Psoas muscle (tissue), 8 donors: ENCODE data around the gene NFKBIE. TPM values are rescaled to one million over a fixed set of nuclear protein-coding genes. Genes with fewer than 3 reads are reported as not detected.

Source experiments
- ATAC-seq, 4 donors: fragments of 200-7000 bp; cut with Tn5 transposase; one replicate each; pipeline ENCODE4 v1.9.1; 2020; ENCODE audit warnings: moderate library complexity in 3 of 4, mild to moderate bottlenecking in 2 of 4
- DNase-seq, 2 donors: peaks; one replicate each; pipeline ENCODE4 v3.0.0-alpha.2; 2020
- H3K27ac ChIP-seq: fragments of 200-600 bp; one replicate; pipeline ENCODE4 v1.8.0; 2022
- H3K27me3 ChIP-seq, 3 donors: fragments of 200-600 bp in 1 of 3; one replicate each; pipeline versions ENCODE4 v1.6.1 to v1.8.0; 2013 to 2022; ENCODE audit warnings: low read length in 2 of 3, mild to moderate bottlenecking in 2 of 3, moderate library complexity in 1 of 3; ENCODE audit not compliant: insufficient read depth in 3 of 3
- H3K36me3 ChIP-seq, 2 donors: fragments of 200-600 bp in 1 of 2; one replicate each; pipeline versions ENCODE4 v1.6.1 to v1.8.0; 2013 to 2022; ENCODE audit warnings: low read depth in 1 of 2, mild to moderate bottlenecking in 1 of 2, moderate library complexity in 1 of 2; ENCODE audit not compliant: insufficient read depth in 1 of 2
- H3K4me1 ChIP-seq: fragments of 200-600 bp; one replicate; pipeline ENCODE4 v1.8.0; 2022
- H3K4me3 ChIP-seq: fragments of 200-600 bp; one replicate; pipeline ENCODE4 v1.8.0; 2022; ENCODE audit warnings: mild to moderate bottlenecking
- H3K9me3 ChIP-seq: fragments of 200-600 bp; one replicate; pipeline ENCODE4 v1.8.0; 2022
- CTCF ChIP-seq: fragments of 200-600 bp; IDR thresholded peaks from one replicate; pipeline ENCODE4 v1.8.0; 2022; ENCODE audit warnings: antibody characterized with exemption
- WGBS, 3 donors: extraction: QIAGEN DNeasy Blood & Tissue Kit; methylation state at CpG; one replicate each; pipeline versions ENCODE4 v1.1.6 to v1.1.7; 2013; 5-methylcytosine and 5-hydroxymethylcytosine counted together
- intact Hi-C, 2 donors: fragments of 100-400 bp; cut with DNase I; formaldehyde crosslinking; loops; one replicate each; pipeline versions ENCODE4 v1.11.0 to v1.14.2; 2022
- polyA plus RNA-seq, 3 donors: library from polyadenylated mRNA; stranded (reverse); fragments of 200-250 nt; gene quantifications; one replicate each; pipeline ENCODE4 v1.2.3, GENCODE V29; 2013
- total RNA-seq, 4 donors: library from RNA; stranded (reverse); fragmentation: NEBNext Ultra II Directional in 2 of 4; extraction: Animal tissue kit (Norgen Biotek cat#: 25700) in 2 of 4; gene quantifications; one replicate each; pipeline versions ENCODE4 v1.2.1 to v1.2.4, GENCODE V29; 2021 to 2023
- donor health status: healthy with polysubstance abuse.
- donor health status: DM: no; HTN: no; CAD: no; lungs with moderate emphysema.
- donor health status: Bipolar disorder and iron deficiency.
- donor health status: healthy.
- donor health status: DM: yes; HTN: yes; CAD: no.
- donor health status: DM: no; HTN: no; CAD: no.
- donor health status: DM: no; HTN: no; CAD: no.
- donor health status: DM: yes; HTN: yes; CAD: no.

NFKBIE gene
- total and polyA plus RNA-seq, 7 donors: 2.1 to 5.2 (median 3.3) TPM

- intact Hi-C loops: loop anchor here (5.0 kb wide), 2 partner anchors 41 to 71 kb away; no protein-coding TSS in a partner anchor
- WGBS, 3 donors: 72 to 84% (median 79%) methylated on average over 3 of the region's 3 CpGs
- ATAC-seq (no peak), DNase-seq (peak in 1 of 2 donors; percentile 13)
- Histone ChIP-seq H3K27ac (no peak overlapping the region), H3K36me3 (peaks cover 0 to 4% of the 10 kb centered on the region in 2 donors), H3K4me1 (peaks cover 15% of the 10 kb centered on the region), H3K9me3 (no peaks in the 10 kb centered on the region), H3K4me3 (no peak overlapping the region), H3K27me3 (peaks cover 0 to 14% (median 11%) of the 10 kb centered on the region in 3 donors)
- TF ChIP-seq CTCF: no peak
These were observed 996 bp upstream of the NFKBIE start for GRCh38 chr6:44266347-44266746.

- intact Hi-C loops: loop anchor here (5.0 kb wide), 2 partner anchors 42 to 72 kb away; no protein-coding TSS in a partner anchor
- DNase-seq (peak in 1 of 2 donors; percentile 36), ATAC-seq (no peak)
- TF ChIP-seq CTCF: no peak
- Histone ChIP-seq H3K27me3 (peaks cover 0 to 14% (median 8%) of the 10 kb centered on the region in 3 donors), H3K4me3 (peak overlapping the region; percentile 73), H3K36me3 (peaks cover 0 to 5% of the 10 kb centered on the region in 2 donors), H3K9me3 (no peaks in the 10 kb centered on the region), H3K27ac (peak overlapping the region; percentile 73), H3K4me1 (peaks cover 15% of the 10 kb centered on the region)
- WGBS, 3 donors: 68 to 70% (median 69%) methylated on average over 17 of the region's 17 CpGs
These were observed 427 bp upstream of the NFKBIE start for GRCh38 chr6:44265722-44266233.

- H3K4me1 ChIP-seq: peaks cover 15% of the 10 kb centered on the region
- DNase-seq (peak in 1 of 2 donors; percentile 72), ATAC-seq (no peak)
- 8 to 13% (median 8%) methylated on average over 13 of the region's 13 CpGs for WGBS, 3 donors
- TF ChIP-seq CTCF: no peak
- peaks cover 2 to 16% of the 10 kb centered on the region in 2 donors for H3K36me3 ChIP-seq
- H3K9me3 ChIP-seq: no peaks in the 10 kb centered on the region
- H3K27ac ChIP-seq: peak overlapping the region; percentile 73
- intact Hi-C loops: loop anchor here (5.0 kb wide), 2 partner anchors 43 to 73 kb away; no protein-coding TSS in a partner anchor
- peak overlapping the region; percentile 73 for H3K4me3 ChIP-seq
- H3K27me3 ChIP-seq: peaks cover 0 to 7% (median 4%) of the 10 kb centered on the region in 3 donors
These were observed 971 bp downstream of the NFKBIE start for GRCh38 chr6:44264154-44265006.

DNA sequence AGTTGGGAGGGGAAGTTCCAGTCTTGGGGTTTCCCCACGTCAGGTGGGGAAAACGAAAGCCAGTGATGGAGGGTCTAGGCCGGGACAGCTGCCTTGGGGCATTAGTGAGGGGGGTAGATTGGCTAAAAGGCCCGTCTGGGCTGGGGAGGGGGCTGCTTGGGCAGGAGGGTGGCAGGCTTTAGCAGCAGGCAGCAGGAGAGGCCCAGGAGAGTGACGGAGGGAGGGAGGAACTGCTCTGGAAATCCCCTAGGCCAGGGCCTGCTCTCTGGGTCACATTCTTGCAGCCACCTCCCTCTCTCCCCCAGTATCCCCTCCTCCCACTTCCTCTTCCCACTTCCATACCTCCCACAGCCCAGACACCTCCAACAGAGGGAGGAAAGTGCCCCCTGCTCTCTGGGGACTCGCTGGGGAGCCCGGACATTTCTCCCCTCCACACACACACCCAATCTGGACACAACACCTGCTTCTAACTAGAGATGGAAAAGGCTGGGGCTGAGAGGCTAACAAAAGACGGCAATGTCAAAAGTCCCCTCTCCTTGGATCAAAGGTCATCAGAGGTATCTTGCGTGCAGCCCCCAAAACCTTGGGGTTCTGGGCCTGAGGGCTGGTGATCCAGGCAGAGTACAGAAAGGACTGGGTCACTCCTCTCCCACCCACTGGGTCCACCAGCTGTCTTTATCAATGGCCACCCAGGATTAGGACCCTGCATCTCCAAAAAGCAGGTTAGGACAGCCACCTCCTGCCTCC, 1.8 kb downstream of the NFKBIE start:
- Histone ChIP-seq H3K36me3 (peaks cover 2 to 16% of the 10 kb centered on the region in 2 donors), H3K27ac (no peak overlapping the region), H3K9me3 (no peaks in the 10 kb centered on the region), H3K4me3 (peak overlapping the region; percentile 73), H3K27me3 (peaks cover 0 to 3% (median 0%) of the 10 kb centered on the region in 3 donors), H3K4me1 (peaks cover 15% of the 10 kb centered on the region)
- whole genome bisulfite sequencing, 3 donors: 48 to 63% (median 54%) methylated on average over 8 to 9 of the region's 9 CpGs
- DNase-seq (peak in 1 of 2 donors; percentile 34), ATAC-seq (no peak)
- TF ChIP-seq CTCF: no peak
- intact Hi-C loops: no loop called here
